GM18951 (cell line): ENCODE measurements around the gene SPP1.

Experiments used
- POLR2A ChIP-seq: IDR thresholded peaks from 4 replicates; pipeline ENCODE4 v1.6.1; 2011; ENCODE audit warnings: mild to moderate bottlenecking; ENCODE audit not compliant: insufficient read length, insufficient read depth; ENCODE audit errors: extremely low read depth
- in situ Hi-C: fragments of 300-500 bp; cut with MboI; formaldehyde crosslinking; loops from one replicate; pipeline ENCODE4 v1.12.0; 2022; ENCODE audit warnings: low sequenced_read_pairs, mixed read lengths, inconsistent platforms; ENCODE audit not compliant: unreplicated experiment

The SPP1 gene

GRCh38 chr4:88008122-88008742 is 32.7 kb downstream of the SPP1 start:
- peak; percentile 8 for TF ChIP-seq POLR2A
- in situ Hi-C loops = no loop called here

- in situ Hi-C loops = no loop called here
- TF ChIP-seq POLR2A = no peak
Observed at GRCh38 chr4:88008743-88009171, 33.2 kb downstream of the SPP1 start.

- TF ChIP-seq POLR2A = no peak
- in situ Hi-C loops = no loop called here
Observed at GRCh38 chr4:88009871-88010270, 34.4 kb downstream of the SPP1 start.

GRCh38 chr4:88010966-88011365 is 35.5 kb downstream of the SPP1 start:
- TF ChIP-seq POLR2A = no peak
- in situ Hi-C loops = no loop called here

GRCh38 chr4:88012647-88013046 is 37.1 kb downstream of the SPP1 start:
- in situ Hi-C loops = no loop called here
- TF ChIP-seq POLR2A = no peak

GRCh38 chr4:88014386-88014905 is 38.9 kb downstream of the SPP1 start:
- in situ Hi-C loops = no loop called here
- TF ChIP-seq POLR2A = no peak

- no peak for TF ChIP-seq POLR2A
- in situ Hi-C loops = no loop called here
Observed at GRCh38 chr4:88015659-88016295, 40.3 kb downstream of the SPP1 start.

GRCh38 chr4:88017516-88018297 is 42.2 kb downstream of the SPP1 start:
- in situ Hi-C loops = no loop called here

GRCh38 chr4:88018466-88018865 is 43.0 kb downstream of the SPP1 start:
- in situ Hi-C loops = no loop called here
- TF ChIP-seq POLR2A = no peak

More at GRCh38 chr4:88017516-88018297, 42.2 kb downstream of the SPP1 start:
- no peak for TF ChIP-seq POLR2A

GRCh38 chr4:88021824-88022223 is 46.3 kb downstream of the SPP1 start:
- no peak for TF ChIP-seq POLR2A
- in situ Hi-C loops = loop anchor here (10.0 kb wide), 1 partner anchor 493 kb away; no protein-coding TSS in a partner anchor

- in situ Hi-C loops = loop anchor here (10.0 kb wide), 1 partner anchor 493 kb away; no protein-coding TSS in a partner anchor
- no peak for TF ChIP-seq POLR2A
Observed at GRCh38 chr4:88022289-88022688, 46.8 kb downstream of the SPP1 start.

GRCh38 chr4:88025868-88026661 is 50.6 kb downstream of the SPP1 start:
- in situ Hi-C loops = loop anchor here (10.0 kb wide), 1 partner anchor 489 kb away; no protein-coding TSS in a partner anchor
